Measurements from ENCODE around the gene TUBE1. TPM values are rescaled to one million over a fixed set of nuclear protein-coding genes. Genes with fewer than 3 reads are reported as not detected.
"Not testable (repeated sequence)": the region's sequence is repeated elsewhere in the genome, so short reads cannot be mapped to it uniquely, and the experiment has no call there.

The TUBE1 gene
- polyA plus RNA-seq, 2 of the 4 experiments (the other 2 are of a cell fraction) = 6.8 to 32.5 TPM

DNA sequence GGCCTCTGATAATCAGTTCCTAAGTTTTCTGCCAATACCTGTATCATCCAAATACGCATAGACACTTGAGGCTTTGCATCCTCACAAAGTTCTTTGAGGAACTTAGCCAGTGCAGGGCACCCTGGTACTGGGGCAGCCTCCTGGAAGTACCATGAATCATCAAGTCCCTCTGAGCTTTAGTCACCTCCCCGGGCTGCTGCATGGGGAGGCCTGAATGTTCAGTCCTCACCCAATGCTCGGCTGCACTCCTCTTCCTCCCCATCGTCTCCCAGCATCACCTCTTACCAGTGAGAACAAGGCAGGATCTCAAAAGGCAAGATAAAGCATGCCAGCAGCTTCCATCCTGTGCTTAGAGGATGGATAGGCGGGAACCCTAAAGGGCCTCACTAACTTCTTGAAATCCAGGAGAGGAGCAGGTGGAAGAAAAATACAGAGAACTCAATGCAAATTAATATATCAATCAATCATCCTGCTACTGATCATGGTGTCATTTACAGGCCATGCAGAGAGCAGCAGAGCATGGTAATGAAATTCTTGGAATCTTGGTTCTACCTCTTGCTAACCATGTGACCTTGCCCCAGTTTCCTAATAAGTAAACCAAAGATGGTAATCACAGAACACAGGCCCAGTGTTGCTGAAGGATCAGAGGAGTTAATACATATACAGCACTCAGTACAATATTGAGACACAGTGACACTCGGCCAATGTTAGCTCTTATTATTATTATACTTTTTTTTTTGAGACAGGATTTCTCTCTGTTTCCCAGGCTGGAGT is 38.1 kb downstream of the TUBE1 start:
- no peak for FAIRE-seq
- ATAC-seq = no peak
- no peak overlapping the region for H3K27ac ChIP-seq
- H3K4me3 ChIP-seq = no peak overlapping the region
- H3K4me1 ChIP-seq = no peaks in the 10 kb centered on the region
- no peak overlapping the region for H3K4me2 ChIP-seq
- DNase-seq (ENCODE audit: low read depth in 1 of 2, low spot score in 1 of 2) = no peak
- POLR2A ChIA-PET = no interaction called here
- 50% methylated on average over 6 of the region's 6 CpGs for WGBS (ENCODE audit: missing lambda C conversion rate)
- CTCF ChIA-PET = interaction anchor here (1.3 to 2.9 kb wide), 2 partner anchors 8 to 19 kb away, joined by 3 to 8 read pairs; no protein-coding TSS in a partner anchor
- no peak for TF ChIP-seq HES2 (IDR thresholded peaks at IDR 0.05)
- no peak for TF ChIP-seq HDAC2 (IDR thresholded peaks at IDR 0.05)
- TF ChIP-seq RNF2 (IDR thresholded peaks at IDR 0.05; ENCODE audit: borderline replicate concordance, low read depth) = no peak
- no peak for TF ChIP-seq PHF8 (IDR thresholded peaks at IDR 0.05; ENCODE audit: borderline replicate concordance, low read depth)
- TF ChIP-seq, protein P1, sequence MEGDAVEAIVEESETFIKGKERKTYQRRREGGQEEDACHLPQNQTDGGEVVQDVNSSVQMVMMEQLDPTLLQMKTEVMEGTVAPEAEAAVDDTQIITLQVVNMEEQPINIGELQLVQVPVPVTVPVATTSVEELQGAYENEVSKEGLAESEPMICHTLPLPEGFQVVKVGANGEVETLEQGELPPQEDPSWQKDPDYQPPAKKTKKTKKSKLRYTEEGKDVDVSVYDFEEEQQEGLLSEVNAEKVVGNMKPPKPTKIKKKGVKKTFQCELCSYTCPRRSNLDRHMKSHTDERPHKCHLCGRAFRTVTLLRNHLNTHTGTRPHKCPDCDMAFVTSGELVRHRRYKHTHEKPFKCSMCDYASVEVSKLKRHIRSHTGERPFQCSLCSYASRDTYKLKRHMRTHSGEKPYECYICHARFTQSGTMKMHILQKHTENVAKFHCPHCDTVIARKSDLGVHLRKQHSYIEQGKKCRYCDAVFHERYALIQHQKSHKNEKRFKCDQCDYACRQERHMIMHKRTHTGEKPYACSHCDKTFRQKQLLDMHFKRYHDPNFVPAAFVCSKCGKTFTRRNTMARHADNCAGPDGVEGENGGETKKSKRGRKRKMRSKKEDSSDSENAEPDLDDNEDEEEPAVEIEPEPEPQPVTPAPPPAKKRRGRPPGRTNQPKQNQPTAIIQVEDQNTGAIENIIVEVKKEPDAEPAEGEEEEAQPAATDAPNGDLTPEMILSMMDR (IDR thresholded peaks at IDR 0.05) = no peak
- TF ChIP-seq SREBF2 (IDR thresholded peaks at IDR 0.05) = no peak
- TF ChIP-seq ATOH8 (CRISPR knock-in tag; IDR thresholded peaks at IDR 0.05; ENCODE audit: low read depth) = no peak
- TF ChIP-seq TP53 (CRISPR knock-in tag; IDR thresholded peaks at IDR 0.05) = no peak
- TF ChIP-seq CBX8 (IDR thresholded peaks at IDR 0.05) = no peak
- no peak for TF ChIP-seq NR3C1 (IDR thresholded peaks at IDR 0.05)
- TF ChIP-seq JUN (IDR thresholded peaks at IDR 0.05) = no peak
- no peaks in the 10 kb centered on the region for H3K9me3 ChIP-seq

GRCh38 chr6:112047523-112047922 is 39.8 kb downstream of the TUBE1 start:
- H3K9me3 ChIP-seq; DNase-seq (ENCODE audit: low read depth in 1 of 2, low spot score in 1 of 2); H3K4me2 ChIP-seq; H3K4me1 ChIP-seq; H3K27ac ChIP-seq; CTCF ChIA-PET; POLR2A ChIA-PET; ATAC-seq; FAIRE-seq; H3K4me3 ChIP-seq: not testable (repeated sequence)
- WGBS (ENCODE audit: missing lambda C conversion rate) = 67% methylated on average over 1 of the region's 25 CpGs

DNA sequence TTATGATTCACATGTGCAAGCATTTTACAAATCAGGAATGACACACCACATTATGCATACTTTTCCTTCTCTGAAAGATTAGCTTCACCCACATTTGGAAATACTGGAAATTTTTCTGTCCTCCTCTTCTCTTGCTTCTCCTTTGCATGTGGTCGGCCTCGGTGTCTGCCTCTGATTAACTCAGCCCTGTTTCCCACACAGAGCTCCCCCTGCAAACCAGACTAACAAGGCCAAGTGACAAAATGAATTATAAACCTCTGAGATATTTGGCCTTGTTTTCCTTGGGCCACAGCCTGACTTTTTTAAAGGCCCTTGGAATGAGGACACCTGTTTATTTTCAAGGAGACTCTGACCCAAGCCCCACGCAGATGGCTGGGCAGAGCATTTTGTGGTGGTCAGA is 42.4 kb downstream of the TUBE1 start:
- H3K9me3 ChIP-seq = no peaks in the 10 kb centered on the region
- no peak overlapping the region for H3K4me2 ChIP-seq
- H3K27ac ChIP-seq = no peak overlapping the region
- 51% methylated on average over 3 of the region's 3 CpGs for WGBS (ENCODE audit: missing lambda C conversion rate)
- TF ChIP-seq CBX2 (IDR thresholded peaks at IDR 0.05; ENCODE audit: borderline replicate concordance, low read depth) = no peak
- no peak for TF ChIP-seq ZSCAN20 (CRISPR knock-in tag; IDR thresholded peaks at IDR 0.05)
- TF ChIP-seq KDM5A (IDR thresholded peaks at IDR 0.05) = no peak
- no peak for TF ChIP-seq HDAC2 (IDR thresholded peaks at IDR 0.05)
- no peak for TF ChIP-seq EHMT2 (IDR thresholded peaks at IDR 0.05; ENCODE audit: low read depth)
- no peak for TF ChIP-seq NFE2L2 (conservative IDR thresholded peaks at IDR 0.05; ENCODE audit: low read length)
- TF ChIP-seq MAFK (IDR thresholded peaks at IDR 0.05; ENCODE audit: partially characterized antibody) = no peak
- no peak for TF ChIP-seq RAD21 (conservative IDR thresholded peaks at IDR 0.05 in 1 of 2, IDR thresholded peaks at IDR 0.05 in 1 of 2)
- TF ChIP-seq SMC3 (IDR thresholded peaks at IDR 0.05) = no peak
- no peak for TF ChIP-seq PHF8 (IDR thresholded peaks at IDR 0.05; ENCODE audit: borderline replicate concordance, low read depth)
- no peak for TF ChIP-seq TFCP2L1 (CRISPR knock-in tag; IDR thresholded peaks at IDR 0.05)
- no peak for TF ChIP-seq RCOR1 (IDR thresholded peaks at IDR 0.05; ENCODE audit: low read depth, low read length)
- TF ChIP-seq CHD2 (IDR thresholded peaks at IDR 0.05; ENCODE audit: low read length, partially characterized antibody) = no peak
- ChIA-PET CTCF (interaction anchor here (0.7 to 1.9 kb wide), 13 partner anchors 10 to 1034 kb away, joined by 3 to 9 read pairs (median 3); partner anchors contain the start of gene CCN6), POLR2A (interaction anchor here (0.6 kb wide), 1 partner anchor 564 kb away, joined by 3 read pairs; no protein-coding TSS in a partner anchor)
- H3K4me1 ChIP-seq = no peaks in the 10 kb centered on the region
- FAIRE-seq (no peak), DNase-seq (ENCODE audit: low read depth in 1 of 2, low spot score in 1 of 2) (no peak), ATAC-seq (no peak)
- H3K4me3 ChIP-seq = no peak overlapping the region
